Esophagus squamous epithelium (tissue), 4 donors: ENCODE results near the gene C1QTNF1.

Experiments
- CTCF ChIP-seq, 6 experiments: fragments of 450-650 bp in 4 of 6; fragments of 200-600 bp in 2 of 6; sonication (generic) in 2 of 6; IDR thresholded peaks; one replicate each; pipeline ENCODE4 v1.5.1; 2016 to 2019; ENCODE audit warnings: antibody characterized with exemption in 6 of 6, mild to moderate bottlenecking in 4 of 6, moderate library complexity in 4 of 6
- POLR2A ChIP-seq, 4 donors: fragments of 450-650 bp; IDR thresholded peaks; one replicate each; pipeline ENCODE4 v1.6.1; 2017; ENCODE audit warnings: antibody characterized with exemption in 4 of 4, mild to moderate bottlenecking in 4 of 4, moderate library complexity in 3 of 4

- no peak for TF ChIP-seq CTCF (IDR thresholded peaks at IDR 0.05)
- no peak for TF ChIP-seq POLR2A (IDR thresholded peaks at IDR 0.05)
Measured at GRCh38 chr17:79052131-79052530, 28.2 kb downstream of the C1QTNF1 start.
